NB4 (cell line): Measurements from ENCODE around the gene DAD1.

Source experiments
- POLR2A ChIP-seq: IDR thresholded peaks from 2 replicates; pipeline ENCODE4 v1.6.1; 2011; ENCODE audit warnings: mild to moderate bottlenecking; ENCODE audit not compliant: insufficient read length; ENCODE audit errors: extremely low read depth
- TF ChIP-seq, protein P1 (sequence below): IDR thresholded peaks from 2 replicates; pipeline ENCODE4 v1.6.1; 2011; ENCODE audit warnings: low read depth, low read length
- TF ChIP-seq, protein P2 (sequence below): IDR thresholded peaks from one replicate; pipeline ENCODE4 v1.5.1; 2012; ENCODE audit warnings: low read depth, low read length

DNA sequence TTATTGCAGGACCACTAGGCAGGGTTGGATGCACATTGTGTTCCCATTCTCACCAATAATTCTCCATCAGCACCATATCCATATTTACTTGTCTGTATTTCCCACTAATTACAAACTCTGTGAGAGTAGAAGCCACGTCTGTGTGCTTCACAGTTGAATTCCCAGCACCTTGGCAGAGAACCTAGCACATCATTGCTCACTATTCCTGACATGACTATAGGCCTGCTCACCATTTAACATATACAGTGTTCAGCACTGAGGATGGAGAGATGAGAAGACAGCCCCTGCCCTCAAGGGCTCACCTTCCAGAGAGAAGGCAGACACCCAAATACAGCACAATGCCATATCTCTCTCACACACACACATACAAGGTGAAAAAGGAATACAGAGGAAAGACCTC lies 5.0 kb downstream of the DAD1 start:
- no peak for TF ChIP-seq POLR2A
- TF ChIP-seq, protein P1, sequence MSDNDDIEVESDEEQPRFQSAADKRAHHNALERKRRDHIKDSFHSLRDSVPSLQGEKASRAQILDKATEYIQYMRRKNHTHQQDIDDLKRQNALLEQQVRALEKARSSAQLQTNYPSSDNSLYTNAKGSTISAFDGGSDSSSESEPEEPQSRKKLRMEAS = no peak
- TF ChIP-seq, protein P2, sequence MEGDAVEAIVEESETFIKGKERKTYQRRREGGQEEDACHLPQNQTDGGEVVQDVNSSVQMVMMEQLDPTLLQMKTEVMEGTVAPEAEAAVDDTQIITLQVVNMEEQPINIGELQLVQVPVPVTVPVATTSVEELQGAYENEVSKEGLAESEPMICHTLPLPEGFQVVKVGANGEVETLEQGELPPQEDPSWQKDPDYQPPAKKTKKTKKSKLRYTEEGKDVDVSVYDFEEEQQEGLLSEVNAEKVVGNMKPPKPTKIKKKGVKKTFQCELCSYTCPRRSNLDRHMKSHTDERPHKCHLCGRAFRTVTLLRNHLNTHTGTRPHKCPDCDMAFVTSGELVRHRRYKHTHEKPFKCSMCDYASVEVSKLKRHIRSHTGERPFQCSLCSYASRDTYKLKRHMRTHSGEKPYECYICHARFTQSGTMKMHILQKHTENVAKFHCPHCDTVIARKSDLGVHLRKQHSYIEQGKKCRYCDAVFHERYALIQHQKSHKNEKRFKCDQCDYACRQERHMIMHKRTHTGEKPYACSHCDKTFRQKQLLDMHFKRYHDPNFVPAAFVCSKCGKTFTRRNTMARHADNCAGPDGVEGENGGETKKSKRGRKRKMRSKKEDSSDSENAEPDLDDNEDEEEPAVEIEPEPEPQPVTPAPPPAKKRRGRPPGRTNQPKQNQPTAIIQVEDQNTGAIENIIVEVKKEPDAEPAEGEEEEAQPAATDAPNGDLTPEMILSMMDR = no peak
